ENCODE measurements around the gene F8A1. TPM values are rescaled to one million over a fixed set of nuclear protein-coding genes. Genes with fewer than 3 reads are reported as not detected.
"Not testable (repeated sequence)": the region's sequence is repeated elsewhere in the genome, so short reads cannot be mapped to it uniquely, and the experiment has no call there.

Gene F8A1
- 19.6 TPM for total RNA-seq

DNA sequence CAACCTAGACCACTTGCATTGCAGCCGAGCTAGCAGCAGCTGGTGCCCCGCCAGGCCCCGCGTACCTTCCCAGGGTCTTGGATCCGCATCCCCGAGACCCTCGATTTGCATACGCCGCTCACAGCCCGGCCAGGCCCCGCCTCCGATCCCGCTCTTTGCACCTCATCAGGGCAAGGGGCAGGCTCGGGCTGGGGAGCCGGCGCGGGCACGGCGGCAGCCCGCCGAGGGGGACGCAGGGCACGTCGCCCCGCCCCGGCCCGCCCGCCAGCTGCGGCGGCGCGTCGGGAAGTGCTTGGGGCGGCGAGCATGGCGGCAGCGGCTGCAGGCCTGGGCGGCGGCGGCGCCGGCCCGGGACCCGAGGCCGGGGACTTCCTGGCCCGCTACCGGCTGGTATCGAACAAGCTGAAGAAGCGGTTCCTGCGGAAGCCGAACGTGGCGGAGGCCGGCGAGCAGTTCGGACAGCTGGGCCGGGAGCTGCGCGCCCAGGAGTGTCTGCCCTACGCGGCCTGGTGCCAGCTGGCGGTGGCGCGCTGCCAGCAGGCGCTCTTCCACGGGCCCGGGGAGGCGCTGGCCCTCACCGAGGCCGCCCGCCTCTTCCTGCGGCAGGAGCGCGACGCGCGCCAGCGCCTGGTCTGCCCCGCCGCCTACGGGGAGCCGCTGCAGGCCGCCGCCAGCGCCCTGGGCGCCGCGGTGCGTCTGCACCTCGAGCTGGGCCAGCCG, at the start of gene F8A1:
TSS of gene F8A1 (plus strand) at position 287 of the 720 bp plus-strand sequence. CDS start at position 307, 20 bp downstream.
- ATAC-seq, result peak; percentile 66

DNA sequence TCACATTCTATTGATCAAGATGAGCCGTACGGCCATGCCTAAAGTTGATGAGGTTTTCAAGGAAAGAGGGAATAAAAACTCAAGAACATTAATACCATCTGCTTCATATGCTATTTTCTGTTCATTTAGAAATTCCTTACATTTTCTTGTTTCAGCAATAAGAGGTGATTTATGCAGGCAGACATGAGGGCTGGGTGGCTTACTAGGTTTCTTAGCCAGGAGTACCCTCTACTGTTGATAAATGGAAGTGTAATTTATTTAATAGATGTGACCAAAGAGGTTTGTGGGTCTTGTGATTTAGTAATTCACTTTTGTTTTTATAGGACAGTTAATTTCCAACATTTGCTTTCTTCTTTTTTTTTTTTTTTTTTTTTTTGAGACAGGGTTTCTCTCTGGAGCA, 45.3 kb upstream of the F8A1 start:
- ATAC-seq, result peak; percentile 51

DNA sequence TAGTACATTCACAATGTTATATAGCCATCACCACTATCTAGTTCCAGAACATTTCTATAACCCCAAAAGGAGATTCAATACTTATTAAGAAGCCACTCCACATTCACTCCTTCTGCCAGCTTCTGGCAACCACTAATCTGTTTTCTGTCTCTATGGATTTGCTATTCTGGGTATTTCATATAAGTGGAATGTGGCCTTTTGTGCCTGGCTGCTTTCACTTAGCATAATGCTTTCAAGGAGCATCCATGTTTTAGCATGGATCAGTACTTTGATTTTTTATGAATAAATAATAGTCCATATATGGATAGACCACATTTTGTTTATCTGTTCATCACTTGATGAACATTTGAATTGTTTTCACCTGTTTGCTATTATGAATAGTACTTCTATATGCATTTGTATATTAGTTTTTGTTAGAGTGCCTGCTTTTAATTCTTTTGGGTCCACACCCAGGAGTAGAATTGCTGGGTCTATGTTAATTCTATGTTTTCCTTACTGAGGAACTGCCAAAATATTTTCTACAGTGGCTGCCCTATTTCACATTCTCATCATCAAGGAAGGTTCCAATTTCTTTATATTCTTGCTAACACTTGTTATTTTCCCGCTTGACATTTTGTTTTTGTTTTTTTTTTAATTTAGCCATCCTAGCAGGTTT, 35.1 kb upstream of the F8A1 start:
- ATAC-seq, result no peak

GRCh38 chrX:154855256-154855655, 30.9 kb upstream of the F8A1 start:
- ATAC-seq, result no peak

DNA sequence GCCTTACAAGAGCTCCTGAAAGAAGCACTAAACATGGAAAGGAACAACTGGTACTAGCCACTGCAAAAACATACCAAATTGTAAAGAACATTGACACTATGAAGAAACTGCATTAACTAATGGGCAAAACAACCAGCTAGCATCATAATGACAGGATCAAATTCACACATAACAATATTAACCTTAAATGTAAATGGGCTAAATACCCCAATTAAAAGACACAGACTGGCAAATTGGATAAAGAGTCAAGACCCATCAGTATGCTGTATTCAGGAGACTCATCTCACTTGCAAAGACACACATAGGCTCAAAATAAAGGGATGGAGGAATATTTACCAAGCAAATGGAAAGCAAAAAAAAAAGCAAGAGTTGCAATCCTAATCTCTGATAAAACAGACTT, 17.6 kb upstream of the F8A1 start:
- ATAC-seq, result not testable (repeated sequence)

- no peak for ATAC-seq
Measured at GRCh38 chrX:154873329-154873728, 12.8 kb upstream of the F8A1 start.

GRCh38 chrX:154884069-154884468, 2.1 kb upstream of the F8A1 start:
- not testable (repeated sequence) for ATAC-seq

DNA sequence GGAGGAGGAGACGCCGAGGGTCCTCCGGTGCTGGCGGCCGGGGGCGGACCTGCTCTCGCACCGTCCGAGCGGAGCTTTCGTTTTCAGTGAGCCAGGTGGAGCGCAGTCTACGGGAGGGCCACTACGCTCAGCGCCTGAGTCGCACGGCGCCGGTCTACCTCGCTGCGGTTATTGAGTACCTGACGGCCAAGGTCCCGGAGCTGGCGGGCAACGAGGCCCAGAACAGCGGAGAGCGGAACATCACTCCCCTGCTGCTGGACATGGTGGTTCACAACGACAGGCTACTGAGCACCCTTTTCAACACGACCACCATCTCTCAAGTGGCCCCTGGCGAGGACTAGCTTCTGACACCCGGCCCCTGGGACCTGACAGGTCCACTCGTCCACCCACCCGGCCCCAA, 1.1 kb upstream of the F8A1 start:
- not testable (repeated sequence) for ATAC-seq

GRCh38 chrX:154885549-154885948, 606 bp upstream of the F8A1 start:
- peak; percentile 41 for ATAC-seq

GRCh38 chrX:154886789-154887221, 650 bp downstream of the F8A1 start:
- peak; percentile 58 for ATAC-seq

DNA sequence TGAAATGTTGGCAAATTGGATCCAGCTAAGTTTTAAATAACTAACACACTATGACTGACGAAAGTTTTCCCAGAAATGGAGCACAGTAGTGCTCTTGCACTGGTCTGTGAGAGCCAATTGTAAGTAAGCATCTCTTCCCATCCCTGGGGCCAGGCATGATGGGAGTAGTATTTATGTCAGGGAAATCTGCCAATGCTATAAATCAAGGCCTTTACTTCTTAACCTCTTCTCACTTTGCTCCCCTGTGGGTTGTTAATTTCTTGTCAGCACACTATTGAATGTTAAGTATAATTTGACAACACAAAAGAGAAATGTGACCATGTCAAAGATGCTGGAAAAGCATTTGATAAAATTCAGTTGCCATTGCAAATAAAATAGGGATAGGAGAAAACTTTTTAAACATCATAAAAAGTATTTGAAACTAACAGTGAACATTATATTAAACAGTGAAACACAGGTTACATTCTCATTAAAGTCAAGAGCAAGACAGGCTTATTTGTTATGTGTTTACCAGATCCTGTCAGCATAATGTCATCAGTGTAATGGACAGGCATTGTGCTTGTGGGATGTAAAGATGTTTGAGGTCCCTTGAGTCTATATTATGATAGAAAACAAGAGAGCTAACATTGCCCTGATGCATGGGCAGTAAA, 5.0 kb downstream of the F8A1 start:
- ATAC-seq, result no peak

DNA sequence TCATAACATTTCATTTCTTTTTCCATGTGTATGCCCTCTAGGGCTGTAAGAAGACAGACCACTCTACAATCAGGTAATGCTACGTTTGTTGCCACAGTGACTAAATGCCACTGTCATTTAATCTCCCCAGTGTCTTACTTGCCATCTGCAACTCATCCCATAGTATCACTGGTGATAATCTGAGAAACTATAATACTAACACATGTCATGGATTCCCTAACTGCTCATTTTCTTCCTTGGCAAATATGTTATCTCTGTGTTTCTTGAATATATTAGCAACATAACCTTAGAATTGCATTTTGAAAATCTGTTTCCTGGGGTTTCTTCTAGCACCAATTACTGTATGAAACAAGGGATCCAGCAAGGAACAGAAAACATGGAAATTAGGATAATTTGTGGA, 6.1 kb downstream of the F8A1 start:
- ATAC-seq, result no peak

DNA sequence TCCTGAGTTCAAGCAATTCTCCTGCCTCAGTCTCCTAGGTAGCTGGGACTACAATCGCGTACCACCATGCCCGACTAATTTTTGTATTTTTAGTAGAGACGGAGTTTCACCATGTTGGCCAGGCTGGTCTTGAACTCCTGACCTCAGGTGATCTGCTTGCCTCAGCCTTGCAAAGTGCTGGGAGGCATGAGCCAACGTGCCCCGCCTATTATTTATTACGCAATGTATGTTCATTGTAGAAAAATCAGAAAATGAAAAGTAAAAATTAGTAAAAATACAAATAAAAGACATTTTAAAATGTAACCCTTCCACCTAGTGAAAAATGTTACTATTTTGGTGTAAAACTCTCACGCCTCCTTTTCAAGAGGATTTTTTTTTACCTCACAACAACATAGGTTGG, 14.2 kb downstream of the F8A1 start:
- no peak for ATAC-seq

DNA sequence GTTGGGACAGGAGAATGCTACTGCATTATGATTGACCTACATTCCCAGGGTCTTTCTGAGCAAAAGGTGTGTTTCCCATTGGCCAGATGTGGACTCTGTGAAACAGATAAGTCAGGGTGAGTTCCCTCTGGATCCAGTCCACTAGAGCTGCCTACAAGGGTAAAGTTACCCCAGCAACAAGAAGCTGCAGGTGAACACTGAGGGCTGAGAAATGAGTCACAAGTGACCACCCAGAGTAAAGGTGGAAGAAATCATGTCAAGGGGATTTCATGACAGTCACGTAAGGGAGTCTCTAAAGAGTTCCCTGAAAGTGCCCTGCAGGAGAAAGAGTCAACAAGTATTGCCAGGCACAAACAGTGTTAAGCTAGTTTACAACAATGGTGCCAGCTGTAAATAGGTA, 16.3 kb downstream of the F8A1 start:
- no peak for ATAC-seq

DNA sequence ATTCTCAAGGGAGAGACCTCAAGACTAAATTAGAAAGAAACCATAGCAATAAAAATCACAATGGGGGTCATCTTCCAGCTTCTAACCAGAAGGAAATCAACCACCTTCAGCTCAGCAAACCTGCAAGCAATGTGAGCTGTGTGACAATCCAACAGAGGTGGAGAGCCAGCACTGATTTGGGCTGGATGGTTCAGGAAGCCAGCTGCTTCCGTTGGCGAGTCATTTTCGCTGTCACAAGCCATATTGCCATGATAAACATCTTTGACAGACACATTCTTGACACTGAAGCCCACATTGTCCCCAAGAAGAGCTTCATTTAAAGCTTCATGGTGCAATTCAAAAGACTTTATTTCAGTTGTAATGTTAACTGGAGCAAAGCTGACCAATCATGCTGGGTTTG, 22.7 kb downstream of the F8A1 start:
- no peak for ATAC-seq

DNA sequence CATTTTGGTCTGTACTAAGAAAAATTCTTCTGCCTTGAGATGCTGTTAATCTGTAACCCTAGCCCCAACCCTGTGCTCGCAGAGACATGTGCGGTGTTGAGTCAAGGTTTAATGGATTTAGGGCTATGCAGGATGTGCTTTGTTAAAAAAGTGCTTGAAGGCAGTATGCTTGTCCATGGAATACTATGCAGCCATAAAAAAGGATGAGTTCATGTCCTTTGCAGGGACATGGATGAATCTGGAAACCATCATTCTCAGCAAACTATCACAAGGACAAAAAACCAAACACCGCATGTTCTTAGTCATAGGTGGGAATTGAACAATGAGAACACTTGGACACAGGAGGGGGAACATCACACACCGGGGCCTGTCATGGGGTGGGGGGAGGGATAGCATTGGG, 23.9 kb downstream of the F8A1 start:
- ATAC-seq, result not testable (repeated sequence)

DNA sequence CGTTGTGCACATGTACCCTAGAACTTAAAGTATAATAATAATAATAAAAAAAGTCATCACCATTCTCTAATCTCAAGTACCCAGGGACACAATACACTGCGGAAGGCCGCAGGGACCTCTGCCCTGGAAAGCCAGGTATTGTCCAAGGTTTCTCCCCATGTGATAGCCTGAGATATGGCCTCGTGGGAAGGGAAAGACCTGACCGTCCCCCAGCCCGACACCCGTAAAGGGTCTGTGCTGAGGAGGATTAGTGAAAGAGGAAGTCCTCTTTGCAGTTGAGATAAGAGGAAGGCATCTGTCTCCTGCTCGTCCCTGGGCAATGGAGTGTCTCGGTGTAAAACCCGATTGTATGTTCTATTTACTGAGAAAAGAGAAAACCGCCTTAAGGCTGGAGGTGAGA, 24.4 kb downstream of the F8A1 start:
- ATAC-seq, result not testable (repeated sequence)

DNA sequence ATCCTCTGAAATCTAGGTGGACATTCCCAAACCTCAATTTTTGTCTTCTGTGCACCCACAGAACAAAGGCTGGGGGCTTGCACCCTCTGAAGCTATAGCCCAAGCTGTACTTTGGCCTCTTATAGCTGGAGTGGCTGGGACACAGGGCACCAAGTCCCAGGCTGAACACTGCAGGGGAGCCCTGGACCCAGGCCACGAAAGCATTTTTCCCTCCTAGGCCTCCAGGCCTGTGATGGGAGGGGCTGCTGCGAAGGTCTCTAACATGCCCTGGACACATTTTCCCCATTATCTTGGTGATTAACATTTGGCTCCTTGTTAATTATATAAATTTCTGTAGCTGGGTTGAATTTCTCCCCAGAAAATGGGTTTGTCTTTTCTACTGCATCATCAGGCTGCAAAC, 27.9 kb downstream of the F8A1 start:
- ATAC-seq, result no peak

DNA sequence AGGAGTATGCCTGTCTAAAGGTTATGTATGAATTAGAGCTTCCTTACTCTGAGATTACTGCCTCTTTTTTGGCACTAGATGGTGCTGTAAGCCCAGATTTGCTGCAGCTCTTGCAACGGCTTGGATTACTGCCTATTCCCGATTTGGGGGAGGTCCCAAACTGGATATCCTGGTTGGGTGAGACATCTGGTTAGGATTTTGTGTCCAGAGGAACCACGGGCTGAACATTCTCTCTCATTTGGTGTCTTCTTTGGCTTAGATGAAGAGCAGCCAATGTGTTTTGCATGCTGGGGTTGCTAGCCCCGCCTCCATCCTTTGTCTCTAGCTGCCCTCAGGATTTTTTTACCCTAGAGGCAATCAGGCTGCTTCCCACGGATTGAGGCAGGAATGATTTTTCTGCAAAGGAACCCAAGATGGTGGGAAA, 31.9 kb downstream of the F8A1 start:
- ATAC-seq, result peak; percentile 66

DNA sequence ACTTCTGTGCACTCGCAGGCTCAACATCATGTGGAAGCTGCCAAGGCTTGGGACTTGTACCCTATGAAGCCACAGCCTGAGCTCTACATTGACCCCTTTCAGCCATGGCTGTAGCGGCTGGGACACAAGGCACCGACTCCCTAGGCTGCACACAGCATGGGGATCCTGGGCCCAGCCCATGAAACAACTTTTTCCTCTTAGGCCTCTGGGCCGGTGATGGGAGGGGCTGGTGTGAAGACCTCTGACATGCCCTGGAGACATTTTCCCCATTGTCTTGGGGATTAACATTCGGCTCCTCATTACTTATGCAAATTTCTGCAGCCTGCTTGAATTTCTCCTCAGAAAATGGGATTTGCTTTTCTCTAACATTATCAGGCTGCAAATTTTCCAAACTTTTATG, 38.6 kb downstream of the F8A1 start:
- not testable (repeated sequence) for ATAC-seq

All from esophagus mucosa (tissue), 1 donor.